ENCODE measurements around the gene SZRD1.

- TF ChIP-seq, protein P1, sequence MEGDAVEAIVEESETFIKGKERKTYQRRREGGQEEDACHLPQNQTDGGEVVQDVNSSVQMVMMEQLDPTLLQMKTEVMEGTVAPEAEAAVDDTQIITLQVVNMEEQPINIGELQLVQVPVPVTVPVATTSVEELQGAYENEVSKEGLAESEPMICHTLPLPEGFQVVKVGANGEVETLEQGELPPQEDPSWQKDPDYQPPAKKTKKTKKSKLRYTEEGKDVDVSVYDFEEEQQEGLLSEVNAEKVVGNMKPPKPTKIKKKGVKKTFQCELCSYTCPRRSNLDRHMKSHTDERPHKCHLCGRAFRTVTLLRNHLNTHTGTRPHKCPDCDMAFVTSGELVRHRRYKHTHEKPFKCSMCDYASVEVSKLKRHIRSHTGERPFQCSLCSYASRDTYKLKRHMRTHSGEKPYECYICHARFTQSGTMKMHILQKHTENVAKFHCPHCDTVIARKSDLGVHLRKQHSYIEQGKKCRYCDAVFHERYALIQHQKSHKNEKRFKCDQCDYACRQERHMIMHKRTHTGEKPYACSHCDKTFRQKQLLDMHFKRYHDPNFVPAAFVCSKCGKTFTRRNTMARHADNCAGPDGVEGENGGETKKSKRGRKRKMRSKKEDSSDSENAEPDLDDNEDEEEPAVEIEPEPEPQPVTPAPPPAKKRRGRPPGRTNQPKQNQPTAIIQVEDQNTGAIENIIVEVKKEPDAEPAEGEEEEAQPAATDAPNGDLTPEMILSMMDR (IDR thresholded peaks at IDR 0.05), result no peak
- TF ChIP-seq POLR2AphosphoS5 (IDR thresholded peaks at IDR 0.05) (no peak), EP300 (IDR thresholded peaks at IDR 0.05; ENCODE audit: low read depth) (no peak), POLR2A (IDR thresholded peaks at IDR 0.05) (no peak)
Measured at GRCh38 chr1:16324456-16324890, 42.6 kb upstream of the SZRD1 start.
